GM12878 (cell line): ENCODE data around the gene MEGF6. TPM values are rescaled to one million over a fixed set of nuclear protein-coding genes. Genes with fewer than 3 reads are reported as not detected.

Experiments
- ATAC-seq: fragments of 200-7000 bp; cut with Tn5 transposase; 3 replicates; pipeline ENCODE4 v1.9.1; 2020; ENCODE audit warnings: mild to moderate bottlenecking, moderate library complexity
- BruUV-seq: library from RNA; stranded (reverse); fragments of 400-500 nt; replicated peaks from 2 replicates; lab custom pipeline; 2021; lab: Mats Ljungman, UMichigan
- CTCF ChIA-PET: fragments of 300-600 bp; sonication (Branson Sonifier 250); formaldehyde crosslinking; extraction: SDS; loops from one replicate; lab custom pipeline; 2021; ENCODE audit warnings: inconsistent platforms; lab: Yijun Ruan, JAX
- POLR2A ChIA-PET: fragments of 350-600 bp; formaldehyde crosslinking; extraction: SDS; loops from one replicate; lab custom pipeline; 2021; ENCODE audit warnings: inconsistent platforms; lab: Charles Lee
- RAD21 ChIA-PET: fragments of 300-600 bp; sonication (Branson Sonifier 250); formaldehyde crosslinking; loops from one replicate; lab custom pipeline; 2023; ENCODE audit warnings: antibody characterized with exemption; ENCODE audit not compliant: unreplicated experiment; lab: Charles Lee
- SMC1A ChIA-PET: fragments of 300-600 bp; sonication (Branson Sonifier 250); formaldehyde crosslinking; loops from one replicate; lab custom pipeline; 2023; ENCODE audit not compliant: unreplicated experiment, uncharacterized antibody; lab: Charles Lee
- DNase-seq: peaks from one replicate; pipeline ENCODE4 v3.0.0-alpha.2; 2011; ENCODE audit warnings: low read depth, low spot score
- FAIRE-seq: peaks from 3 replicates; lab custom pipeline; 2011; peaks lifted over from hg19 to GRCh38; lab: Jason Lieb, UNC
- H2AFZ ChIP-seq: 2 replicates; pipeline ENCODE4 v1.6.0; 2011; ENCODE audit warnings: low read depth, low read length, control low read depth; ENCODE audit not compliant: control insufficient read depth
- H3K27ac ChIP-seq: 2 replicates; pipeline ENCODE4 v1.5.1; 2011; ENCODE audit warnings: control low read depth; ENCODE audit not compliant: control insufficient read depth, insufficient read depth
- H3K27me3 ChIP-seq, 2 experiments: replicated peaks in 1 of 2; 2 replicates each; pipeline versions ENCODE4 v1.6.0 to v1.6.1; 2011; ENCODE audit warnings: low read length in 1 of 2; ENCODE audit not compliant: control insufficient read depth in 2 of 2, insufficient read depth in 2 of 2
- H3K36me3 ChIP-seq, 2 experiments: 2 replicates each; pipeline ENCODE4 v1.5.1; 2011; ENCODE audit warnings: low read length in 1 of 2; ENCODE audit not compliant: control insufficient read depth in 2 of 2, insufficient read depth in 2 of 2
- H3K4me1 ChIP-seq: 2 replicates; pipeline ENCODE4 v1.6.1; 2011; ENCODE audit warnings: mild to moderate bottlenecking, low read length, moderate library complexity, mixed read lengths; ENCODE audit not compliant: control insufficient read depth, insufficient read depth
- H3K4me2 ChIP-seq: 2 replicates; pipeline ENCODE4 v1.6.0; 2011; ENCODE audit warnings: control low read depth; ENCODE audit not compliant: control insufficient read depth, insufficient read depth
- H3K4me3 ChIP-seq: fragments of 200-600 bp; sonication (generic); 2 replicates; pipeline ENCODE4 v1.5.1; 2016
- H3K79me2 ChIP-seq: 2 replicates; pipeline ENCODE4 v1.6.0; 2011; ENCODE audit warnings: low read length; ENCODE audit not compliant: control insufficient read depth, insufficient read depth
- H3K9ac ChIP-seq: 2 replicates; pipeline ENCODE4 v1.8.0; 2011; ENCODE audit warnings: low read length, control low read depth, mixed read lengths; ENCODE audit not compliant: control insufficient read depth, insufficient read depth
- H3K9me3 ChIP-seq: replicated peaks from 3 replicates; pipeline ENCODE4 v1.5.1; 2011; ENCODE audit warnings: mild to moderate bottlenecking, low read length; ENCODE audit not compliant: control insufficient read depth, insufficient read depth
- H4K20me1 ChIP-seq: 2 replicates; pipeline ENCODE4 v1.6.0; 2011; ENCODE audit not compliant: control insufficient read depth, insufficient read depth
- ASH2L ChIP-seq: fragments of 300-600, 200-600 bp; sonication (generic); IDR thresholded peaks from 2 replicates; pipeline ENCODE4 v1.6.1; 2017; ENCODE audit warnings: low read depth, mild to moderate bottlenecking, borderline replicate concordance
- CREB1 ChIP-seq: IDR thresholded peaks from 2 replicates; pipeline ENCODE4 v1.6.1; 2012; ENCODE audit warnings: low read depth, mild to moderate bottlenecking, inconsistent platforms
- DPF2 ChIP-seq: fragments of 450-650 bp; IDR thresholded peaks from 2 replicates; pipeline ENCODE4 v1.6.1; 2017; ENCODE audit warnings: mild to moderate bottlenecking
- EGR1 ChIP-seq, 2 experiments: IDR thresholded peaks; 1 replicate in 1 of 2; 2 replicates in 1 of 2; pipeline ENCODE4 v1.6.1; 2011 to 2012; ENCODE audit warnings: low read depth in 2 of 2, low read length in 2 of 2, borderline replicate concordance in 1 of 2, mild to moderate bottlenecking in 1 of 2, moderate library complexity in 1 of 2
- ETV6 ChIP-seq, 2 experiments: fragments of 450-650 bp in 1 of 2; IDR thresholded peaks in 1 of 2; conservative IDR thresholded peaks in 1 of 2; 2 replicates each; pipeline ENCODE4 v1.6.1; 2014; ENCODE audit warnings: antibody characterized with exemption in 1 of 2, borderline replicate concordance in 1 of 2, low read depth in 1 of 2, mild to moderate bottlenecking in 1 of 2, moderate library complexity in 1 of 2
- PAX8 ChIP-seq: fragments of 450-650 bp; IDR thresholded peaks from 2 replicates; pipeline ENCODE4 v1.6.1; 2017; ENCODE audit warnings: mild to moderate bottlenecking, moderate library complexity
- RELB ChIP-seq: fragments of 450-650 bp; IDR thresholded peaks from 2 replicates; pipeline ENCODE4 v1.6.1; 2017; ENCODE audit warnings: low read depth, mild to moderate bottlenecking, moderate library complexity
- YBX1 ChIP-seq: fragments of 450-650 bp; IDR thresholded peaks from 2 replicates; pipeline ENCODE4 v1.6.1; 2016; ENCODE audit warnings: antibody characterized with exemption
- ZBTB11 ChIP-seq: fragments of 450-650 bp; formaldehyde crosslinking; IDR thresholded peaks from 2 replicates; pipeline ENCODE4 v1.5.0; 2022; ENCODE audit warnings: mild to moderate bottlenecking, missing genetic modification characterization
- ZNF207 ChIP-seq: fragments of 450-650 bp; IDR thresholded peaks from 2 replicates; pipeline ENCODE4 v1.6.1; 2014; ENCODE audit warnings: antibody characterized with exemption, mild to moderate bottlenecking, borderline replicate concordance
- WGBS: methylation state at CpG from one replicate; pipeline ENCODE4 v1.1.6; 2016; ENCODE audit warnings: low lambda C conversion rate; ENCODE audit not compliant: insufficient replicate concordance, insufficient coverage; ENCODE audit errors: missing lambda C conversion rate; 5-methylcytosine and 5-hydroxymethylcytosine counted together
- in situ Hi-C: fragments of 300-500 bp; cut with MboI; formaldehyde crosslinking; loops from 9 replicates; pipeline ENCODE4 v1.14.3; 2018; ENCODE audit warnings: mixed read lengths
- intact Hi-C: fragments of 100-400 bp; cut with micrococcal nuclease; formaldehyde crosslinking; loops from one replicate; pipeline ENCODE4 v1.14.2; 2022; ENCODE audit not compliant: unreplicated experiment
- polyA plus RNA-seq, 11 experiments: library from polyadenylated mRNA; depleted of rRNA in 4 of 11; unstranded in 6 of 11; stranded (reverse) in 5 of 11; fragments of >200 nt; fragmentation: Nextera tagmentation in 4 of 11; fragmentation: Illumina TruSeq in 1 of 11; extraction: Ambion mirVana in 4 of 11; extraction: Trizol in 1 of 11; gene quantifications; 1 replicate in 1 of 11; 2 replicates in 10 of 11; pipeline versions ENCODE4 v1.2.1 to v1.2.3, GENCODE V29; 2011 to 2016; ENCODE audit warnings: inconsistent platforms in 2 of 11, missing spikeins in 2 of 11, low read depth in 1 of 11
- total RNA-seq, 4 experiments: library from RNA; depleted of rRNA in 3 of 4; stranded (reverse); fragments of >200 nt in 3 of 4; fragmentation: Illumina TruSeq in 1 of 4; extraction: Trizol in 1 of 4; gene quantifications; 2 replicates each; pipeline versions ENCODE4 v1.2.1 to v1.2.3, GENCODE V29; 2013 to 2021
- TF ChIP-seq, protein P1 (sequence below): IDR thresholded peaks from 2 replicates; pipeline ENCODE4 v1.6.1; 2011; ENCODE audit warnings: borderline replicate concordance, low read depth, mild to moderate bottlenecking, moderate library complexity, low read length; ENCODE audit not compliant: insufficient read depth, poor library complexity, severe bottlenecking
- TF ChIP-seq, protein P2 (sequence below): IDR thresholded peaks from 2 replicates; pipeline ENCODE4 v1.6.1; 2012; ENCODE audit warnings: improper control_type of control experiment, low read depth, low read length; ENCODE audit not compliant: insufficient replicate concordance

MEGF6 gene
- total and polyA plus RNA-seq, 10 of the 15 experiments (the other 5 are each of a cell fraction or from before 2014, with no cell fraction given): 0.03 to 0.41 TPM; not detected in 8

DNA sequence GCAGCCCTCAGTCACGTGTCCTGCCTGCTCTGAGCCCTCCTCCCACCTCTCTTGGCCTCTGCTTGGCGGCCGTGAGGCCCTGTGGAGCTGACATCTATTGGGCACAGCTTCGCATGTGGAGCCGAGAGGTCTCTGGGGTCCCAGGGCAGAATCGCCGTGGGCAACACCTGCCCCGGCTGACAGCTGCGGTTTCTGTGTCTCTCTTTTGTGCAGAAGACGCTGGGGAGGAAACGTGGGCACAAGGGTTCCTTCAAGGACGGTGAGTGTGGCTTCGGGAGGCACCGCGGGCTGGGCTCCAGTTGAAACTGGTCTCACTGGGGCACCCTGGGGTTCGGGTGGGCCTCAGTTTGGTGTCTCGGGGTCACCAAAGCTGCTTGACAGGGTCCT, 145.4 kb downstream of the MEGF6 start:
- Histone ChIP-seq H3K4me2 (no peak overlapping the region), H3K9ac (no peak overlapping the region), H3K4me1 (no peaks in the 10 kb centered on the region), H3K27ac (no peak overlapping the region), H3K4me3 (no peak overlapping the region), H3K9me3 (no peaks in the 10 kb centered on the region), H4K20me1 (no peaks in the 10 kb centered on the region), H3K79me2 (no peaks in the 10 kb centered on the region), H3K36me3 (no peaks in the 10 kb centered on the region), H3K27me3 (no peaks in the 10 kb centered on the region), H2AFZ (no peak overlapping the region)
- intact Hi-C loops: no loop called here
- SMC1A ChIA-PET: no interaction called here
- DNase-seq (no peak), ATAC-seq (no peak), FAIRE-seq (no peak)
- POLR2A ChIA-PET: no interaction called here
- under 1% methylated on average over 17 of the region's 17 CpGs for WGBS
- CTCF ChIA-PET: no interaction called here
- RAD21 ChIA-PET: no interaction called here
- in situ Hi-C loops: no loop called here
- no TSS peak for BruUV-seq
- TF ChIP-seq DPF2 (no peak), CREB1 (no peak), RELB (no peak), ASH2L (no peak), ZBTB11 (CRISPR knock-in tag) (no peak), EGR1 (IDR thresholded peaks at IDR 0.05; ENCODE audit: borderline replicate concordance in 1 of 2, low read depth in 2 of 2, low read length in 2 of 2) (no peak), ZNF207 (no peak), PAX8 (no peak), YBX1 (no peak), ETV6 (conservative IDR thresholded peaks at IDR 0.05 in 1 of 2, IDR thresholded peaks at IDR 0.05 in 1 of 2; ENCODE audit: borderline replicate concordance in 1 of 2, low read depth in 1 of 2) (no peak)
- TF ChIP-seq, protein P1, sequence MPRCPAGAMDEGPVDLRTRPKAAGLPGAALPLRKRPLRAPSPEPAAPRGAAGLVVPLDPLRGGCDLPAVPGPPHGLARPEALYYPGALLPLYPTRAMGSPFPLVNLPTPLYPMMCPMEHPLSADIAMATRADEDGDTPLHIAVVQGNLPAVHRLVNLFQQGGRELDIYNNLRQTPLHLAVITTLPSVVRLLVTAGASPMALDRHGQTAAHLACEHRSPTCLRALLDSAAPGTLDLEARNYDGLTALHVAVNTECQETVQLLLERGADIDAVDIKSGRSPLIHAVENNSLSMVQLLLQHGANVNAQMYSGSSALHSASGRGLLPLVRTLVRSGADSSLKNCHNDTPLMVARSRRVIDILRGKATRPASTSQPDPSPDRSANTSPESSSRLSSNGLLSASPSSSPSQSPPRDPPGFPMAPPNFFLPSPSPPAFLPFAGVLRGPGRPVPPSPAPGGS: no peak
- TF ChIP-seq, protein P2, sequence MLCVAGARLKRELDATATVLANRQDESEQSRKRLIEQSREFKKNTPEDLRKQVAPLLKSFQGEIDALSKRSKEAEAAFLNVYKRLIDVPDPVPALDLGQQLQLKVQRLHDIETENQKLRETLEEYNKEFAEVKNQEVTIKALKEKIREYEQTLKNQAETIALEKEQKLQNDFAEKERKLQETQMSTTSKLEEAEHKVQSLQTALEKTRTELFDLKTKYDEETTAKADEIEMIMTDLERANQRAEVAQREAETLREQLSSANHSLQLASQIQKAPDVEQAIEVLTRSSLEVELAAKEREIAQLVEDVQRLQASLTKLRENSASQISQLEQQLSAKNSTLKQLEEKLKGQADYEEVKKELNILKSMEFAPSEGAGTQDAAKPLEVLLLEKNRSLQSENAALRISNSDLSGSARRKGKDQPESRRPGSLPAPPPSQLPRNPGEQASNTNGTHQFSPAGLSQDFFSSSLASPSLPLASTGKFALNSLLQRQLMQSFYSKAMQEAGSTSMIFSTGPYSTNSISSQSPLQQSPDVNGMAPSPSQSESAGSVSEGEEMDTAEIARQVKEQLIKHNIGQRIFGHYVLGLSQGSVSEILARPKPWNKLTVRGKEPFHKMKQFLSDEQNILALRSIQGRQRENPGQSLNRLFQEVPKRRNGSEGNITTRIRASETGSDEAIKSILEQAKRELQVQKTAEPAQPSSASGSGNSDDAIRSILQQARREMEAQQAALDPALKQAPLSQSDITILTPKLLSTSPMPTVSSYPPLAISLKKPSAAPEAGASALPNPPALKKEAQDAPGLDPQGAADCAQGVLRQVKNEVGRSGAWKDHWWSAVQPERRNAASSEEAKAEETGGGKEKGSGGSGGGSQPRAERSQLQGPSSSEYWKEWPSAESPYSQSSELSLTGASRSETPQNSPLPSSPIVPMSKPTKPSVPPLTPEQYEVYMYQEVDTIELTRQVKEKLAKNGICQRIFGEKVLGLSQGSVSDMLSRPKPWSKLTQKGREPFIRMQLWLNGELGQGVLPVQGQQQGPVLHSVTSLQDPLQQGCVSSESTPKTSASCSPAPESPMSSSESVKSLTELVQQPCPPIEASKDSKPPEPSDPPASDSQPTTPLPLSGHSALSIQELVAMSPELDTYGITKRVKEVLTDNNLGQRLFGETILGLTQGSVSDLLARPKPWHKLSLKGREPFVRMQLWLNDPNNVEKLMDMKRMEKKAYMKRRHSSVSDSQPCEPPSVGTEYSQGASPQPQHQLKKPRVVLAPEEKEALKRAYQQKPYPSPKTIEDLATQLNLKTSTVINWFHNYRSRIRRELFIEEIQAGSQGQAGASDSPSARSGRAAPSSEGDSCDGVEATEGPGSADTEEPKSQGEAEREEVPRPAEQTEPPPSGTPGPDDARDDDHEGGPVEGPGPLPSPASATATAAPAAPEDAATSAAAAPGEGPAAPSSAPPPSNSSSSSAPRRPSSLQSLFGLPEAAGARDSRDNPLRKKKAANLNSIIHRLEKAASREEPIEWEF: no peak
